Measurements from ENCODE around the gene PTCHD1. TPM values are rescaled to one million over a fixed set of nuclear protein-coding genes. Genes with fewer than 3 reads are reported as not detected.

PTCHD1 gene
- total RNA-seq, 1 experiment from 2014 or later: not detected

DNA sequence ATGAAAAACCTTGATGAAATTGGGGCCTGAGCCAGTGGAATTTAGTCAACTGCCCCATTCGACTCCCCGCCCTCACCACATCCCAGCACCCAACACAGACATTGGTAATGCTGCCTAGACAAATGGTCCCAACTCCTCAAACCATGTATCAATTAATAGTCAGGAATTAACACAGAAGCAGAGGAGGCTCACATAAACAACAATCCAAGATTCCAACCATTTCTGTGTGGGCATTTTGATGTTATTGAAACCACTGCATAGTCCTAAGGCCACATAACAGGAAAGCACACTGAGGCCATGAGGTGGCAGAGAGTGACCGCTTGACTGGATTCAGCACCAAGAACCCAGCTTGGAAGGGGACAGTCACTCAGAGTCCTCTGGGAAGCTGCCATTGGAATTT is 22.5 kb upstream of the PTCHD1 start:
- intact Hi-C loops (cut with micrococcal nuclease): no loop called here
- Histone ChIP-seq H3K4me2 (ENCODE audit: low read length) (no peak overlapping the region), H3K27ac (ENCODE audit: low read depth, low read length) (no peak overlapping the region), H3K27me3 (ENCODE audit: insufficient read depth, low read length) (no peaks in the 10 kb centered on the region), H3K9me2 (ENCODE audit: insufficient read depth) (no peaks in the 10 kb centered on the region), H3K36me3 (ENCODE audit: control insufficient read depth in 1 of 2, insufficient read depth in 2 of 2, low read length in 2 of 2) (no peaks in the 10 kb centered on the region), H3K9me3 (ENCODE audit: control insufficient read depth in 1 of 2, insufficient read depth in 1 of 2, low read depth in 1 of 2, low read length in 2 of 2) (no peaks in the 10 kb centered on the region), H3K4me3 (replicated peaks in 1 of 2; ENCODE audit: low read depth in 1 of 2, low read length in 2 of 2) (no peak overlapping the region), H3K79me2 (ENCODE audit: insufficient read depth, low read length) (no peaks in the 10 kb centered on the region), H3K4me1 (ENCODE audit: control insufficient read depth in 1 of 2, insufficient read depth in 2 of 2, low read length in 2 of 2) (no peaks in the 10 kb centered on the region), H2AFZ (ENCODE audit: low read depth, low read length, poor library complexity, severe bottlenecking) (no peak overlapping the region), H4K20me1 (ENCODE audit: insufficient read depth) (no peaks in the 10 kb centered on the region), H3K9ac (ENCODE audit: low read length) (no peak overlapping the region)
- BruUV-seq (replicated peaks): no TSS peak
- TF ChIP-seq SRF (IDR thresholded peaks at IDR 0.05; ENCODE audit: low read depth) (no peak), EGR1 (IDR thresholded peaks at IDR 0.05; ENCODE audit: low read depth) (no peak), EZH2phosphoT487 (IDR thresholded peaks at IDR 0.05; ENCODE audit: borderline replicate concordance) (no peak), SP1 (IDR thresholded peaks at IDR 0.05; ENCODE audit: low read depth) (no peak), EZH2 (IDR thresholded peaks at IDR 0.05) (no peak), SIN3A (IDR thresholded peaks at IDR 0.05; ENCODE audit: low read depth) (no peak), ELF1 (IDR thresholded peaks at IDR 0.05; ENCODE audit: borderline replicate concordance, low read depth) (no peak), ZFX (IDR thresholded peaks at IDR 0.05) (no peak), ZNF274 (IDR thresholded peaks at IDR 0.05; ENCODE audit: low read depth, low read length) (no peak), TCF7L2 (IDR thresholded peaks at IDR 0.05; ENCODE audit: borderline replicate concordance, extremely low read depth, insufficient read depth, insufficient read length) (no peak), FOSL1 (IDR thresholded peaks at IDR 0.05; ENCODE audit: low read depth) (no peak), RAD21 (IDR thresholded peaks at IDR 0.05; ENCODE audit: low read depth) (no peak), YY1 (IDR thresholded peaks at IDR 0.05; ENCODE audit: extremely low read depth, insufficient replicate concordance, low read depth, low read length) (no peak), CEBPB (IDR thresholded peaks at IDR 0.05; ENCODE audit: low read depth) (no peak), JUND (IDR thresholded peaks at IDR 0.05) (no peak), POLR2A (IDR thresholded peaks at IDR 0.05; ENCODE audit: borderline replicate concordance, extremely low read depth, insufficient read depth, insufficient read length) (no peak)
- TF ChIP-seq, protein P1, sequence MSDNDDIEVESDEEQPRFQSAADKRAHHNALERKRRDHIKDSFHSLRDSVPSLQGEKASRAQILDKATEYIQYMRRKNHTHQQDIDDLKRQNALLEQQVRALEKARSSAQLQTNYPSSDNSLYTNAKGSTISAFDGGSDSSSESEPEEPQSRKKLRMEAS (IDR thresholded peaks at IDR 0.05): no peak
- TF ChIP-seq, protein P2, sequence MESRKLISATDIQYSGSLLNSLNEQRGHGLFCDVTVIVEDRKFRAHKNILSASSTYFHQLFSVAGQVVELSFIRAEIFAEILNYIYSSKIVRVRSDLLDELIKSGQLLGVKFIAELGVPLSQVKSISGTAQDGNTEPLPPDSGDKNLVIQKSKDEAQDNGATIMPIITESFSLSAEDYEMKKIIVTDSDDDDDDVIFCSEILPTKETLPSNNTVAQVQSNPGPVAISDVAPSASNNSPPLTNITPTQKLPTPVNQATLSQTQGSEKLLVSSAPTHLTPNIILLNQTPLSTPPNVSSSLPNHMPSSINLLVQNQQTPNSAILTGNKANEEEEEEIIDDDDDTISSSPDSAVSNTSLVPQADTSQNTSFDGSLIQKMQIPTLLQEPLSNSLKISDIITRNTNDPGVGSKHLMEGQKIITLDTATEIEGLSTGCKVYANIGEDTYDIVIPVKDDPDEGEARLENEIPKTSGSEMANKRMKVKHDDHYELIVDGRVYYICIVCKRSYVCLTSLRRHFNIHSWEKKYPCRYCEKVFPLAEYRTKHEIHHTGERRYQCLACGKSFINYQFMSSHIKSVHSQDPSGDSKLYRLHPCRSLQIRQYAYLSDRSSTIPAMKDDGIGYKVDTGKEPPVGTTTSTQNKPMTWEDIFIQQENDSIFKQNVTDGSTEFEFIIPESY (IDR thresholded peaks at IDR 0.05; ENCODE audit: extremely low read depth, insufficient replicate concordance, low read length): no peak
- TF ChIP-seq, protein P3, sequence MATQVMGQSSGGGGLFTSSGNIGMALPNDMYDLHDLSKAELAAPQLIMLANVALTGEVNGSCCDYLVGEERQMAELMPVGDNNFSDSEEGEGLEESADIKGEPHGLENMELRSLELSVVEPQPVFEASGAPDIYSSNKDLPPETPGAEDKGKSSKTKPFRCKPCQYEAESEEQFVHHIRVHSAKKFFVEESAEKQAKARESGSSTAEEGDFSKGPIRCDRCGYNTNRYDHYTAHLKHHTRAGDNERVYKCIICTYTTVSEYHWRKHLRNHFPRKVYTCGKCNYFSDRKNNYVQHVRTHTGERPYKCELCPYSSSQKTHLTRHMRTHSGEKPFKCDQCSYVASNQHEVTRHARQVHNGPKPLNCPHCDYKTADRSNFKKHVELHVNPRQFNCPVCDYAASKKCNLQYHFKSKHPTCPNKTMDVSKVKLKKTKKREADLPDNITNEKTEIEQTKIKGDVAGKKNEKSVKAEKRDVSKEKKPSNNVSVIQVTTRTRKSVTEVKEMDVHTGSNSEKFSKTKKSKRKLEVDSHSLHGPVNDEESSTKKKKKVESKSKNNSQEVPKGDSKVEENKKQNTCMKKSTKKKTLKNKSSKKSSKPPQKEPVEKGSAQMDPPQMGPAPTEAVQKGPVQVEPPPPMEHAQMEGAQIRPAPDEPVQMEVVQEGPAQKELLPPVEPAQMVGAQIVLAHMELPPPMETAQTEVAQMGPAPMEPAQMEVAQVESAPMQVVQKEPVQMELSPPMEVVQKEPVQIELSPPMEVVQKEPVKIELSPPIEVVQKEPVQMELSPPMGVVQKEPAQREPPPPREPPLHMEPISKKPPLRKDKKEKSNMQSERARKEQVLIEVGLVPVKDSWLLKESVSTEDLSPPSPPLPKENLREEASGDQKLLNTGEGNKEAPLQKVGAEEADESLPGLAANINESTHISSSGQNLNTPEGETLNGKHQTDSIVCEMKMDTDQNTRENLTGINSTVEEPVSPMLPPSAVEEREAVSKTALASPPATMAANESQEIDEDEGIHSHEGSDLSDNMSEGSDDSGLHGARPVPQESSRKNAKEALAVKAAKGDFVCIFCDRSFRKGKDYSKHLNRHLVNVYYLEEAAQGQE (IDR thresholded peaks at IDR 0.05; ENCODE audit: low read depth): no peak
- TF ChIP-seq, protein P4, sequence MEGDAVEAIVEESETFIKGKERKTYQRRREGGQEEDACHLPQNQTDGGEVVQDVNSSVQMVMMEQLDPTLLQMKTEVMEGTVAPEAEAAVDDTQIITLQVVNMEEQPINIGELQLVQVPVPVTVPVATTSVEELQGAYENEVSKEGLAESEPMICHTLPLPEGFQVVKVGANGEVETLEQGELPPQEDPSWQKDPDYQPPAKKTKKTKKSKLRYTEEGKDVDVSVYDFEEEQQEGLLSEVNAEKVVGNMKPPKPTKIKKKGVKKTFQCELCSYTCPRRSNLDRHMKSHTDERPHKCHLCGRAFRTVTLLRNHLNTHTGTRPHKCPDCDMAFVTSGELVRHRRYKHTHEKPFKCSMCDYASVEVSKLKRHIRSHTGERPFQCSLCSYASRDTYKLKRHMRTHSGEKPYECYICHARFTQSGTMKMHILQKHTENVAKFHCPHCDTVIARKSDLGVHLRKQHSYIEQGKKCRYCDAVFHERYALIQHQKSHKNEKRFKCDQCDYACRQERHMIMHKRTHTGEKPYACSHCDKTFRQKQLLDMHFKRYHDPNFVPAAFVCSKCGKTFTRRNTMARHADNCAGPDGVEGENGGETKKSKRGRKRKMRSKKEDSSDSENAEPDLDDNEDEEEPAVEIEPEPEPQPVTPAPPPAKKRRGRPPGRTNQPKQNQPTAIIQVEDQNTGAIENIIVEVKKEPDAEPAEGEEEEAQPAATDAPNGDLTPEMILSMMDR (IDR thresholded peaks at IDR 0.05 in 2 of 3, conservative IDR thresholded peaks at IDR 0.05 in 1 of 3; ENCODE audit: borderline replicate concordance in 1 of 3, insufficient read depth in 1 of 3, low read depth in 2 of 3, low read length in 2 of 3): no peak
- ATAC-seq: no peak
- ChIA-PET POLR2A (no interaction called here), RAD21 (ENCODE audit: low non-redundant PET in 1 of 2, low total read pairs in 2 of 2, uncharacterized antibody in 2 of 2, unreplicated experiment in 2 of 2) (no interaction called here), CTCF (no interaction called here)
- DNase-seq (ENCODE audit: low read depth, low spot score): no peak
